Measurements from ENCODE around the gene CCER1. TPM values are rescaled to one million over a fixed set of nuclear protein-coding genes. Genes with fewer than 3 reads are reported as not detected.

CCER1 gene
- total and polyA plus RNA-seq, 3 experiments from 2014 or later, result not detected

GRCh38 chr12:90909069-90909770, 45.8 kb downstream of the CCER1 start:
- no peaks in the 10 kb centered on the region for H3K4me1 Mint-ChIP-seq
- H3K27ac Mint-ChIP-seq, result no peak overlapping the region
- ChIA-PET POLR2A (no interaction called here), CTCF (no interaction called here)
- no peaks in the 10 kb centered on the region for H3K4me1 ChIP-seq (ENCODE audit: insufficient read depth, low read length)
- DNase-seq, result no peak
- peaks cover 0 to 2% (median 0%) of the 10 kb centered on the region in 5 donors for H3K9me3 Mint-ChIP-seq
- H3K27ac ChIP-seq (ENCODE audit: low read depth, low read length), result no peak overlapping the region
- H3K9me3 ChIP-seq (ENCODE audit: low read length), result no peaks in the 10 kb centered on the region
- no peak overlapping the region for H3K4me3 ChIP-seq (ENCODE audit: low read length)
- H3K36me3 ChIP-seq (ENCODE audit: insufficient read depth, low read length), result no peaks in the 10 kb centered on the region
- H3K4me3 Mint-ChIP-seq, result no peak overlapping the region
- no peaks in the 10 kb centered on the region for H3K36me3 Mint-ChIP-seq
- H3K27me3 Mint-ChIP-seq, result peaks cover 0 to 5% of the 10 kb centered on the region in 2 donors
- no peaks in the 10 kb centered on the region for H3K27me3 ChIP-seq (ENCODE audit: insufficient read depth, low read length, poor library complexity, severe bottlenecking)

- Mint-ChIP-seq H3K27me3 (peaks cover 0 to 5% of the 10 kb centered on the region in 2 donors), H3K27ac (no peak overlapping the region), H3K4me3 (no peak overlapping the region), H3K36me3 (no peaks in the 10 kb centered on the region), H3K4me1 (no peaks in the 10 kb centered on the region), H3K9me3 (peaks cover 0 to 2% (median 0%) of the 10 kb centered on the region in 5 donors)
- ChIA-PET CTCF (no interaction called here), POLR2A (no interaction called here)
- no peak overlapping the region for H3K27ac ChIP-seq (ENCODE audit: low read depth, low read length)
- H3K9me3 ChIP-seq (ENCODE audit: low read length), result no peaks in the 10 kb centered on the region
- no peaks in the 10 kb centered on the region for H3K27me3 ChIP-seq (ENCODE audit: insufficient read depth, low read length, poor library complexity, severe bottlenecking)
- H3K4me3 ChIP-seq (ENCODE audit: low read length), result no peak overlapping the region
- no peaks in the 10 kb centered on the region for H3K36me3 ChIP-seq (ENCODE audit: insufficient read depth, low read length)
- no peak for DNase-seq
- no peaks in the 10 kb centered on the region for H3K4me1 ChIP-seq (ENCODE audit: insufficient read depth, low read length)
Measured at GRCh38 chr12:90908465-90908864, 46.5 kb downstream of the CCER1 start.

GRCh38 chr12:90905691-90906370, 49.1 kb downstream of the CCER1 start:
- H3K4me1 Mint-ChIP-seq, result no peaks in the 10 kb centered on the region
- H3K9me3 Mint-ChIP-seq, result no peaks in the 10 kb centered on the region
- CTCF ChIA-PET, result no interaction called here
- Histone ChIP-seq H3K27ac (ENCODE audit: low read depth, low read length) (no peak overlapping the region), H3K4me1 (ENCODE audit: insufficient read depth, low read length) (no peaks in the 10 kb centered on the region), H3K36me3 (ENCODE audit: insufficient read depth, low read length) (no peaks in the 10 kb centered on the region), H3K9me3 (ENCODE audit: low read length) (no peaks in the 10 kb centered on the region), H3K27me3 (ENCODE audit: insufficient read depth, low read length, poor library complexity, severe bottlenecking) (no peaks in the 10 kb centered on the region), H3K4me3 (ENCODE audit: low read length) (no peak overlapping the region)
- H3K36me3 Mint-ChIP-seq, result no peaks in the 10 kb centered on the region
- no peak for DNase-seq
- H3K27me3 Mint-ChIP-seq, result peaks cover 0 to 5% of the 10 kb centered on the region in 2 donors
- POLR2A ChIA-PET, result no interaction called here
- no peak overlapping the region for H3K27ac Mint-ChIP-seq
- no peak overlapping the region for H3K4me3 Mint-ChIP-seq

GRCh38 chr12:90902596-90902995, 52.4 kb downstream of the CCER1 start:
- no peak overlapping the region for H3K27ac ChIP-seq (ENCODE audit: low read depth, low read length)
- no peaks in the 10 kb centered on the region for H3K9me3 ChIP-seq (ENCODE audit: low read length)
- no peaks in the 10 kb centered on the region for H3K36me3 ChIP-seq (ENCODE audit: insufficient read depth, low read length)
- POLR2A ChIA-PET, result no interaction called here
- H3K4me3 ChIP-seq (ENCODE audit: low read length), result no peak overlapping the region
- no peak for DNase-seq
- peaks cover 0 to 5% of the 10 kb centered on the region in 2 donors for H3K27me3 Mint-ChIP-seq
- H3K27me3 ChIP-seq (ENCODE audit: insufficient read depth, low read length, poor library complexity, severe bottlenecking), result no peaks in the 10 kb centered on the region
- CTCF ChIA-PET, result no interaction called here
- H3K9me3 Mint-ChIP-seq, result no peaks in the 10 kb centered on the region
- H3K36me3 Mint-ChIP-seq, result no peaks in the 10 kb centered on the region
- H3K4me1 ChIP-seq (ENCODE audit: insufficient read depth, low read length), result no peaks in the 10 kb centered on the region
- H3K4me3 Mint-ChIP-seq, result no peak overlapping the region
- H3K27ac Mint-ChIP-seq, result no peak overlapping the region
- no peaks in the 10 kb centered on the region for H3K4me1 Mint-ChIP-seq

Other genes starting within 250 kb of the CCER1 start
- gene EPYC, start 49.8 kb upstream of the CCER1 start, total RNA-seq, result not detected
- not detected for gene EPYC, start 49.8 kb upstream of the CCER1 start, polyA plus RNA-seq
- gene KERA, start 102.8 kb upstream of the CCER1 start, total RNA-seq, result not detected
- not detected for gene KERA, start 102.8 kb upstream of the CCER1 start, polyA plus RNA-seq
- not detected for gene LUM, start 156.3 kb upstream of the CCER1 start, total RNA-seq
- gene LUM, start 156.3 kb upstream of the CCER1 start, polyA plus RNA-seq, result not detected
- gene DCN, start 227.6 kb upstream of the CCER1 start, total RNA-seq, result not detected
- gene DCN, start 227.6 kb upstream of the CCER1 start, polyA plus RNA-seq, result not detected

All from CD8-positive, alpha-beta memory T cell (primary cell).